GM12878 (cell line): ENCODE measurements around the gene PRR11. TPM values are rescaled to one million over a fixed set of nuclear protein-coding genes. Genes with fewer than 3 reads are reported as not detected.

Source experiments
- ATF2 ChIP-seq: IDR thresholded peaks from 2 replicates; pipeline ENCODE4 v1.6.1; 2012; ENCODE audit warnings: low read length, inconsistent platforms
- E2F8 ChIP-seq: fragments of 450-650 bp; IDR thresholded peaks from 2 replicates; pipeline ENCODE4 v1.6.1; 2018; ENCODE audit warnings: mild to moderate bottlenecking, low read depth, moderate library complexity; ENCODE audit not compliant: partially characterized antibody
- MLLT1 ChIP-seq: fragments of 450-650 bp; IDR thresholded peaks from 2 replicates; pipeline ENCODE4 v1.6.1; 2016; ENCODE audit warnings: mild to moderate bottlenecking
- NBN ChIP-seq: fragments of 450-650 bp; IDR thresholded peaks from 2 replicates; pipeline ENCODE4 v1.6.1; 2016
- PKNOX1 ChIP-seq: fragments of 450-650 bp; IDR thresholded peaks from 2 replicates; pipeline ENCODE4 v1.6.1; 2016; ENCODE audit warnings: mild to moderate bottlenecking
- RELB ChIP-seq: fragments of 450-650 bp; IDR thresholded peaks from 2 replicates; pipeline ENCODE4 v1.6.1; 2017; ENCODE audit warnings: low read depth, mild to moderate bottlenecking, moderate library complexity
- REST ChIP-seq: IDR thresholded peaks from 2 replicates; pipeline ENCODE4 v1.6.1; 2012; ENCODE audit warnings: mild to moderate bottlenecking, low read depth, low read length
- ZBTB40 ChIP-seq: fragments of 450-650 bp; IDR thresholded peaks from 2 replicates; pipeline ENCODE4 v1.6.1; 2016; ENCODE audit warnings: mild to moderate bottlenecking, moderate library complexity, borderline replicate concordance
- polyA plus RNA-seq, 11 experiments: library from polyadenylated mRNA; depleted of rRNA in 4 of 11; unstranded in 6 of 11; stranded (reverse) in 5 of 11; fragments of >200 nt; fragmentation: Nextera tagmentation in 4 of 11; fragmentation: Illumina TruSeq in 1 of 11; extraction: Ambion mirVana in 4 of 11; extraction: Trizol in 1 of 11; gene quantifications; 1 replicate in 1 of 11; 2 replicates in 10 of 11; pipeline versions ENCODE4 v1.2.1 to v1.2.3, GENCODE V29; 2011 to 2016; ENCODE audit warnings: inconsistent platforms in 2 of 11, missing spikeins in 2 of 11, low read depth in 1 of 11
- total RNA-seq, 4 experiments: library from RNA; depleted of rRNA in 3 of 4; stranded (reverse); fragments of >200 nt in 3 of 4; fragmentation: Illumina TruSeq in 1 of 4; extraction: Trizol in 1 of 4; gene quantifications; 2 replicates each; pipeline versions ENCODE4 v1.2.1 to v1.2.3, GENCODE V29; 2013 to 2021

Gene PRR11
- total and polyA plus RNA-seq, 10 of the 15 experiments (the other 5 are each of a cell fraction or from before 2014, with no cell fraction given), result 20.8 to 97.0 (median 48.3) TPM

- TF ChIP-seq REST, result no peak
- TF ChIP-seq PKNOX1, result peak; percentile 43; the same call in 1 of the 2 replicates
- 0 out of 2 replicates have a peak, but pooled peaks have one; percentile 50 for TF ChIP-seq NBN
- 0 out of 2 replicates have a peak, but pooled peaks have one; percentile 36 for TF ChIP-seq ZBTB40
- no peak for TF ChIP-seq E2F8
- TF ChIP-seq MLLT1, result no peak
- TF ChIP-seq RELB, result no peak
- TF ChIP-seq ATF2, result no peak
These were observed 48.9 kb upstream of the PRR11 start, which contains the start of gene TRIM37 (continued) for GRCh38 chr17:59106463-59107305.
